SK-N-SH treated with all-trans-retinoic acid at 6 μM for 48 hours (cell line): ENCODE measurements around the gene CWC27.

ENCODE experiments used
- ATAC-seq: fragments of 200-7000 bp; cut with Tn5 transposase; 3 replicates; pipeline ENCODE4 v1.9.1; 2020; ENCODE audit warnings: mild to moderate bottlenecking, moderate library complexity
- ARNTL ChIP-seq: fragments of 450-650 bp; formaldehyde crosslinking; IDR thresholded peaks from 2 replicates; pipeline ENCODE4 v1.5.0; 2020; ENCODE audit warnings: low read depth, mild to moderate bottlenecking, moderate library complexity, borderline replicate concordance
- BACH2 ChIP-seq: fragments of 250-450 bp; sonication (Bioruptor Pico); IDR thresholded peaks from 2 replicates; pipeline ENCODE4 v1.9.0; 2021; ENCODE audit warnings: mild to moderate bottlenecking, borderline replicate concordance
- CREB5 ChIP-seq: fragments of 250-450 bp; sonication (Bioruptor Pico); IDR thresholded peaks from 2 replicates; pipeline ENCODE4 v1.5.1; 2020; ENCODE audit warnings: low read depth, mild to moderate bottlenecking, moderate library complexity
- CSRNP3 ChIP-seq: fragments of 250-450 bp; sonication (Bioruptor Pico); IDR thresholded peaks from 2 replicates; pipeline ENCODE4 v1.5.1; 2021; ENCODE audit warnings: mild to moderate bottlenecking, moderate library complexity
- ESRRG ChIP-seq: fragments of 250-450 bp; sonication (Bioruptor Pico); IDR thresholded peaks from 2 replicates; pipeline ENCODE4 v1.6.1; 2021; ENCODE audit warnings: mild to moderate bottlenecking
- GLIS3 ChIP-seq: fragments of 250-450 bp; sonication (Bioruptor Pico); IDR thresholded peaks from 2 replicates; pipeline ENCODE4 v1.5.0; 2020; ENCODE audit warnings: mild to moderate bottlenecking, moderate library complexity
- ISL1 ChIP-seq: fragments of 250-450 bp; sonication (Bioruptor Pico); IDR thresholded peaks from 2 replicates; pipeline ENCODE4 v2.1.2; 2022; ENCODE audit warnings: mild to moderate bottlenecking, moderate library complexity
- OSR1 ChIP-seq: fragments of 250-450 bp; sonication (Bioruptor Pico); IDR thresholded peaks from 2 replicates; pipeline ENCODE4 v1.8.0; 2022; ENCODE audit warnings: moderate library complexity, mild to moderate bottlenecking, inconsistent platforms
- PATZ1 ChIP-seq: fragments of 250-450 bp; sonication (Bioruptor Pico); IDR thresholded peaks from 2 replicates; pipeline ENCODE4 v1.8.0; 2020; ENCODE audit warnings: mild to moderate bottlenecking, moderate library complexity, borderline replicate concordance
- POU6F1 ChIP-seq: fragments of 250-450 bp; sonication (Bioruptor Pico); IDR thresholded peaks from 2 replicates; pipeline ENCODE4 v1.8.0; 2021; ENCODE audit warnings: low read depth, mild to moderate bottlenecking, moderate library complexity, borderline replicate concordance
- RARB ChIP-seq: fragments of 250-450 bp; sonication (Bioruptor Pico); IDR thresholded peaks from 2 replicates; pipeline ENCODE4 v1.8.0; 2021; ENCODE audit warnings: mild to moderate bottlenecking, moderate library complexity
- SNAI2 ChIP-seq: fragments of 250-450 bp; sonication (Bioruptor Pico); IDR thresholded peaks from 2 replicates; pipeline ENCODE4 v1.5.0; 2020; ENCODE audit warnings: mild to moderate bottlenecking, moderate library complexity
- TCF4 ChIP-seq: fragments of 250-450 bp; sonication (Bioruptor Pico); IDR thresholded peaks from 2 replicates; pipeline ENCODE4 v1.8.0; 2021; ENCODE audit warnings: mild to moderate bottlenecking, moderate library complexity, borderline replicate concordance
- TSHZ2 ChIP-seq: fragments of 250-450 bp; sonication (Bioruptor Pico); IDR thresholded peaks from 2 replicates; pipeline ENCODE4 v1.5.0; 2020; ENCODE audit warnings: mild to moderate bottlenecking, moderate library complexity
- ZC3H10 ChIP-seq: fragments of 250-450 bp; sonication (Bioruptor Pico); IDR thresholded peaks from 2 replicates; pipeline ENCODE4 v1.5.1; 2021; ENCODE audit warnings: mild to moderate bottlenecking, moderate library complexity
- ZFP3 ChIP-seq: fragments of 250-450 bp; sonication (Bioruptor Pico); IDR thresholded peaks from 2 replicates; pipeline ENCODE4 v1.5.0; 2020; ENCODE audit warnings: mild to moderate bottlenecking, moderate library complexity
- ZFP30 ChIP-seq: fragments of 450-650 bp; formaldehyde crosslinking; IDR thresholded peaks from 2 replicates; pipeline ENCODE4 v1.5.0; 2022; ENCODE audit warnings: mild to moderate bottlenecking, moderate library complexity
- ZNF565 ChIP-seq: fragments of 450-650 bp; formaldehyde crosslinking; conservative IDR thresholded peaks from 2 replicates; pipeline ENCODE4 v1.5.0; 2020; ENCODE audit warnings: low read depth, mild to moderate bottlenecking, moderate library complexity
- ZNF70 ChIP-seq: fragments of 450-650 bp; formaldehyde crosslinking; IDR thresholded peaks from 2 replicates; pipeline ENCODE4 v1.5.0; 2020; ENCODE audit warnings: mild to moderate bottlenecking, moderate library complexity
- ZNF8 ChIP-seq: fragments of 450-650 bp; formaldehyde crosslinking; IDR thresholded peaks from 2 replicates; pipeline ENCODE4 v1.5.0; 2020; ENCODE audit warnings: mild to moderate bottlenecking, moderate library complexity

Gene CWC27

DNA sequence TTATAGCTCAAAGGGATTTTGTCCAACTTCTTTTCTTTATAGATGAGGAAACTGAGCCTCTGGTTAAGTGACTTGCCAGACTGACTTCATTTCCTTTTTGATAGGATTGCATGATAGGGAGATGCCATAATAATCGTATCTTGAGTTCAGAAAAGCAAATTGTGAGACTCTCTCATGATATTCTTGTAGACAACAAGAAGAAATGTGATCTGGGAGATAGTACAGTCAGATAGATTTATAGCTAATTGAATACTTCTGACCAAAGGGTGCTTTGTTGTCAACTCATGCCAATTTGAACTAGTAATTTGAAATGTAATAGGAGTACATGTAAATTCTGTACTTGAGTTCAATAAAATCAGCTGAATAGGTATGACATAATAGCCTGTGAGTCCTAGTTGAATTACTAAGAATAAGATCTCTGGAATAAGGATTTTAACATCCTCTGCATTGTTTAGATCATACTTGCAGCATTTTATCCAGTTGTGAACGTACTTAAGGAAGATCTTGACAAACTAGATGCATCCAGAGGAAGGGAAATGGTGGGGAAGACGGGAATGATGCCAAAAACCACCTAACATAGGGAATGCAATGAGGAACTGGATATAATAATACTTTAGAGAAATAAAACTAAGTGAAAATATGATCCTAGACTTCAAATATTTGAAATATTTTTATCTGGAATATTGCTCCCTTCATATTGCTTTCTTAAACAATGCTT is 25.5 kb downstream of the CWC27 start:
- TF ChIP-seq ISL1 (CRISPR knock-in tag) (peak; percentile 27; the same call in 1 of the 2 replicates), ZNF8 (no peak)
- ATAC-seq = no peak

- TF ChIP-seq ZNF565 (CRISPR knock-in tag) (no peak), CSRNP3 (CRISPR knock-in tag) (no peak), BACH2 (CRISPR knock-in tag) (no peak), PATZ1 (CRISPR knock-in tag) (no peak), RARB (CRISPR knock-in tag) (no peak), ISL1 (CRISPR knock-in tag) (no peak), ESRRG (no peak), ZFP3 (CRISPR knock-in tag) (no peak), GLIS3 (no peak), TSHZ2 (no peak), SNAI2 (CRISPR knock-in tag) (no peak), TCF4 (CRISPR knock-in tag) (no peak), CREB5 (CRISPR knock-in tag) (no peak), ARNTL (CRISPR knock-in tag) (no peak), ZNF8 (no peak)
- ATAC-seq = no peak
Observed at GRCh38 chr5:64796301-64796700, 27.6 kb downstream of the CWC27 start.

DNA sequence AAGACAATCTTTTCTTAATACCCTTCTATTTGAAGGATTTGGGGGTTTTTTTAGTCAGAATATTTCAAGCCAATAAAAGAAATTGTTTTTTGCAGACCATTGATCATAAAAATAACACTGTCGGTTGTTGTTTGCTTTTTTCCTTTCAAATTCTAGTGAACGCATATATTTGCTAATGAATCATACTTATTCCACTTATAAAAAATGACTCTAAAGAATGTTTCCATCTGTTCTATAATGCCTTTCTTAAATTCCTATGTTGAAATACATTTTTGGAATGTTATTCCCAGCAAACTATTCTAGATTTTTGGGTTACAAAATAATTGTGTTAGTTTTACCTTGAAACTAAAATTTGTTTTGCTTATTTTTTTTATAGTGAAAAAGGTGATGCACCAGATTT is 32.2 kb downstream of the CWC27 start:
- no peak for ATAC-seq
- TF ChIP-seq ZC3H10 (no peak), BACH2 (CRISPR knock-in tag) (no peak), SNAI2 (CRISPR knock-in tag) (no peak), CSRNP3 (CRISPR knock-in tag) (no peak), TSHZ2 (no peak), ZNF70 (CRISPR knock-in tag) (no peak), POU6F1 (no peak), CREB5 (CRISPR knock-in tag) (no peak), OSR1 (CRISPR knock-in tag) (no peak), ZFP30 (CRISPR knock-in tag) (no peak)
